ENCODE data around the gene HOXA5.

HOXA5 gene

DNA sequence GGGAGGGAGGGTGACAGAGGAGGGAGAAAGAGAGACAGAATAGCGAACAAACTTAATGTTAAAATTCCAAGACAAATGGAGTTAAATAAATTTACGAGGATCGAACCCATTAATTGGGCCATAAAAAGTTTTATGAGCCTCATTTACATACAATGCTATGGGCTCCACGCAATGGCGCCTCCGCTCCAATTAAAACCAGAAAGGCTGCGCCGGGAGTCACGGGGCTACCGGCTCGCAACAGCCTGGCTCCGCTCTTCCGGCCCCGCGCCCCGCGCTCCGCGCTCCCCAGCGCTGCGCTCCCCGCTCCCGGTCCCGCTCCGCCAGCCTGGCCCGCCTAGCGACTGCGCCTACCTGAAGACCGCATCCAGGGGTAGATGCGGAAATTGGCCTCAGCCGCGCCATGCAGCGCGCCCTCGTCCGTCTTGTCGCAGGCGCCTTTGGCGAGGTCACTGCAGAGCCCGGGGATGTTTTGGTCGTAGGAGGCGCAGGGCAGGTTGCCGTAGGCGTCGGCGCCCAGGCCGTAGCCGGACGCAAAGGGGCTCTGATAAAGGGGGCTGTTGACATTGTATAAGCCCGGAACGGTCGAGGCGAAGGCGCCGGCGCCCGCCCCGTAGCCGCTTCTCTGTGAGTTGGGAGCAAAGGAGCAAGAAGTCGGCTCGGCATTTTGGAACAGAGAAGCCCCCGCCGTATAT lies 12.5 kb upstream of the HOXA5 start:
- H3K4me3 ChIP-seq (ENCODE audit: low read depth, low read length), result no peak overlapping the region
- TF ChIP-seq, protein P1, sequence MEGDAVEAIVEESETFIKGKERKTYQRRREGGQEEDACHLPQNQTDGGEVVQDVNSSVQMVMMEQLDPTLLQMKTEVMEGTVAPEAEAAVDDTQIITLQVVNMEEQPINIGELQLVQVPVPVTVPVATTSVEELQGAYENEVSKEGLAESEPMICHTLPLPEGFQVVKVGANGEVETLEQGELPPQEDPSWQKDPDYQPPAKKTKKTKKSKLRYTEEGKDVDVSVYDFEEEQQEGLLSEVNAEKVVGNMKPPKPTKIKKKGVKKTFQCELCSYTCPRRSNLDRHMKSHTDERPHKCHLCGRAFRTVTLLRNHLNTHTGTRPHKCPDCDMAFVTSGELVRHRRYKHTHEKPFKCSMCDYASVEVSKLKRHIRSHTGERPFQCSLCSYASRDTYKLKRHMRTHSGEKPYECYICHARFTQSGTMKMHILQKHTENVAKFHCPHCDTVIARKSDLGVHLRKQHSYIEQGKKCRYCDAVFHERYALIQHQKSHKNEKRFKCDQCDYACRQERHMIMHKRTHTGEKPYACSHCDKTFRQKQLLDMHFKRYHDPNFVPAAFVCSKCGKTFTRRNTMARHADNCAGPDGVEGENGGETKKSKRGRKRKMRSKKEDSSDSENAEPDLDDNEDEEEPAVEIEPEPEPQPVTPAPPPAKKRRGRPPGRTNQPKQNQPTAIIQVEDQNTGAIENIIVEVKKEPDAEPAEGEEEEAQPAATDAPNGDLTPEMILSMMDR (IDR thresholded peaks at IDR 0.05; ENCODE audit: borderline replicate concordance, insufficient read depth, low read depth, low read length), result no peak

DNA sequence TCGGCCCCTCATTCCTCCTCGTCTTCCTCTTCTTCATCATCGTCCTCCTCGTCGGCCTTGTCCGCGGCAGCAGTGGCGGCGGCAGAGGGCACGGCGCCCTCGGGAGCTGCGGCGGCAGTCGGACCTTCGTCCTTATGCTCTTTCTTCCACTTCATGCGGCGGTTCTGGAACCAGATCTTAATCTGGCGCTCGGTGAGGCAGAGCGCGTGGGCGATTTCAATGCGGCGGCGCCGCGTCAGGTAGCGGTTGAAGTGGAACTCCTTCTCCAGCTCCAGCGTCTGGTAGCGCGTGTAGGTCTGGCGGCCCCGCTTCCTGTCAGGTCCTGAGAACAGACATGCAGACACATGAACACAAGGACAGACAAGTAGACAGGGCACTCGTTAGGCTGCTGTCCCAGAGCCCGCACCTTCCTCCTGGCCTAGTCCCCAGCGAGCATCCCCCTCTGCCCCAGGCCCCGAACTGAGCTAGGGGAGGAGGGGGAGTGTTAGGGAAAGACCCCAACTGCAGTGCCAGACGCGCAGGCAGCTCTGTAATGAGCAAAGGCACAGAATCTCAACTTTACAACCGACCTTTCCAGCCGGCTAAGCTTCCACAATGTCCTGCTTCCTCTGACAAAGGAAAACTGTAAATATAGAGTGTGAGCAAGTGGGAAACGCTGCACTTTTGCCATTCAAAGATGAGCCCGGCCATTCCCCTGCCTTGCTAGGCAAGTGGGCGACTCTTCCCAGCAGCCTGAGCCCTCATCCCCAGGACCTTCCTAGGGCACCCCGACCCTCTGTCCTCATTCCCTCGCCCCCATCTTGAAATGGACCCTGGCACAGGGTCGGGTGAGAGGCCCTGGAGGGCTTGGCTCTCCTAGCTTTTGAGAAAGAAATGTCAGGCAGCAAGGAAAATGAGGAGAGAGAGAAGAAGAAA lies 11.7 kb upstream of the HOXA5 start:
- TF ChIP-seq, protein P1 (IDR thresholded peaks at IDR 0.05; ENCODE audit: borderline replicate concordance, insufficient read depth, low read depth, low read length), result no peak

GRCh38 chr7:27154369-27154768 lies 10.9 kb upstream of the HOXA5 start:
- no peak overlapping the region for H3K4me3 ChIP-seq (ENCODE audit: low read depth, low read length)
- TF ChIP-seq, protein P1 (IDR thresholded peaks at IDR 0.05; ENCODE audit: borderline replicate concordance, insufficient read depth, low read depth, low read length), result no peak

More for the DNA sequence above, 11.7 kb upstream of the HOXA5 start:
- no peak overlapping the region for H3K4me3 ChIP-seq (ENCODE audit: low read depth, low read length)

DNA sequence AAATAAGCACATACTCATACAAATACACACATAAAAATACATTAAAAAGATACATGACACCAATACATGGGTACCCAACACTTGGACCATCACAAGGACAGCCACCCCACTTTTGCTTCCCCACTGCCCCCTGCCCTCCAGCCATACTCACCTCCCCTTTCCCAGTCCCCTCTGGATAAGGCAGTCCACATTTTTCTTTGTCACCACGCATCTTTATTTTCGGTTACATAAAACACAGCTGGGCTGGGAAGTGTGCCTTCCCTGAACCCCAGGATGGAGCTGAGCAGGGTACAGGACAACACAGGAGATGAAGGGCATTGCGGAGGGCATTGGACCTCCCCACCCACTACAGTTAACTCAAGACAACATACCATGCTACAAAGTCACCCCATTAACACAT lies 10.0 kb upstream of the HOXA5 start:
- TF ChIP-seq, protein P1 (IDR thresholded peaks at IDR 0.05; ENCODE audit: borderline replicate concordance, insufficient read depth, low read depth, low read length), result no peak
- no peak overlapping the region for H3K4me3 ChIP-seq (ENCODE audit: low read depth, low read length)

DNA sequence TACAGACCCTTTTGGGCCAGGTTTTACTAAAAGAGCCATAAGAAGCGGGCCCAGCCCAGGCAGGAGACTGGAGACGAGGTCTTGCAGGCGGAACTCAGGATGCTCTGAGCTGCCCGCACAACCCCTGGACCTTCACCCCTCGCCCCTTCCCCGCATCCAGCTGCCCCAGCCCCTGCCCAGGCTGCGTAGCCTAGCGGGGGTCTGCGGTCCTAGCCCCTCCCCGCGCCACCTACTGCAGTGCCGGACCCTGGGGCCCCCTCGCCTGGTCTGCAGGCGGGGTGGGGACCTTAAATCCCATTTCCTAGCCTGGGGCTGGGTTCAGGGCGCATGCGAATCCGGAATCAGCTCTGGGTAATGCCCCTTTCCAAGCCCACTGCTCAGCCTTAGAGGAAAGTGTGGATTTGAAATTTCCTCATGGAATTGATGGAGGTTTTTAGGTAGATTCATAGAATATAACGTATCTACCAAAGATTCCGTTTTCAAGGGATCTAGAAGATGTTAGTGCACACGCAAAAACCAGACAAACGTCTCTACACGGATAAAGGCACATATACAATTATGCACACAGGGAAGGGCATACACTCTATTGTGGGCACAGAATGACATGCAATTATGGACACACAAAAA lies 9.4 kb upstream of the HOXA5 start:
- TF ChIP-seq, protein P1 (IDR thresholded peaks at IDR 0.05; ENCODE audit: borderline replicate concordance, insufficient read depth, low read depth, low read length), result no peak
- no peak overlapping the region for H3K4me3 ChIP-seq (ENCODE audit: low read depth, low read length)

DNA sequence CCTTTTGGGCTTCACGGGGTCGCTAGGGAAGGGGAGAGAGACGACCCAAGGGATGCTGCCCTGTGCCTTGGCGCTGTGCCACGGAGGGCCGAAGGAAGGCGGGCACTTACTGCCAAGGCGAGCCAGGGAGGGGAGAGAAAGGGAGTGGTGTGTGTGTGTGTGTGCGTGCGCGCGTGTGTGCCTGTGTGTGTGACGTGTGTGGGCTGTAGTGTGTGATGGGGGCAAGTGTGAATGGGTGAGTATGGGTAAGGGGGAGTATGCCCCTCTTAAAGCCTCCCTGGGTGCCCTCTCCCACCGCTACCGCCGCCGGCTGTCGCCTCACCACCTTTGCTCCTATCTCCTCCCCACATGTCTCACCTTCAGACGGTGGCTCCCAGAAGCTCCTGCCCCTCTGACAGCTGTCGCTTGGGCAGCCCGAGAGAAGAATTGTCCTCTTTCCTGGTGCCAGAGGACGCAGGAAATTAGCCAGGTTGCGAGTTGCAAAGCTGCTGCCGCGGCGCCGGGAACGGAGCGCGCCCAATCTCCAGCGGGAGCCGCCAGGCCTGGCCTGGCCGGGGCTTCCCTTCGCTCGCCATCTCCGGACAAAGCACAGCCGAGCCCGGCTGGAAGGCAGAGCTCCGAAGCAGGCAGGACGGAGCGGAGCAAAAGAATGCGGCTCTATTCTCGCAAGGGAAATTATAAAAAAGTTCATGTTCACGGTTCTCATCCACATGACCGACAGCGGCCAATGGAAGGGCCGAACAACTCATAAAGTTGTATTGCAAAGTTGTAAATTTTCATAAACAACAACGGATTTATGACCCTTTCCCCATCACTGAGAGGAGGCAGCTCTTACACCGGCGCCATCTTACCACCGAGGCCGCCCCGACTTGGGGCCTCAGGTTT lies 8.7 kb upstream of the HOXA5 start, which contains the start of gene HOXA3:
Gene HOXA3, minus strand, starts transcription at position 653 of the 885 bp plus-strand sequence. CDS start 41,943 bp downstream, outside the sequence.
- TF ChIP-seq, protein P1 (IDR thresholded peaks at IDR 0.05; ENCODE audit: borderline replicate concordance, insufficient read depth, low read depth, low read length), result no peak
- no peak within 1 kb of the TSS for H3K4me3 ChIP-seq (ENCODE audit: low read depth, low read length)
